H9 (cell line): ENCODE measurements around the gene RSAD2. TPM values are rescaled to one million over a fixed set of nuclear protein-coding genes. Genes with fewer than 3 reads are reported as not detected.

Experiments used
- DNase-seq: peaks from one replicate; pipeline ENCODE4 v3.0.0-alpha.2; 2017
- H2AFZ ChIP-seq: one replicate; pipeline ENCODE4 v1.6.1; 2013; ENCODE audit warnings: mild to moderate bottlenecking, low read length, control low read depth, moderate library complexity
- H2AK5ac ChIP-seq: 2 replicates; pipeline ENCODE4 v1.6.1; 2013; ENCODE audit warnings: low read length, control low read depth, mixed read lengths; ENCODE audit not compliant: insufficient read length
- H2BK120ac ChIP-seq: one replicate; pipeline ENCODE4 v1.6.1; 2013; ENCODE audit warnings: low read depth, mild to moderate bottlenecking, low read length, control low read depth, inconsistent platforms; ENCODE audit not compliant: poor library complexity, severe bottlenecking
- H2BK12ac ChIP-seq: 2 replicates; pipeline ENCODE4 v1.6.1; 2013; ENCODE audit warnings: low read length, control low read depth, mixed read lengths, low read depth; ENCODE audit not compliant: insufficient read length
- H2BK15ac ChIP-seq: 2 replicates; pipeline ENCODE4 v1.6.1; 2013; ENCODE audit warnings: low read depth, low read length, control low read depth
- H2BK20ac ChIP-seq: one replicate; pipeline ENCODE4 v1.6.1; 2013; ENCODE audit warnings: low read depth, mild to moderate bottlenecking, low read length, control low read depth, inconsistent platforms; ENCODE audit not compliant: poor library complexity, severe bottlenecking
- H2BK5ac ChIP-seq: 2 replicates; pipeline ENCODE4 v1.6.1; 2013; ENCODE audit warnings: low read length, control low read depth, mixed read lengths; ENCODE audit not compliant: insufficient read length
- H3K14ac ChIP-seq: 2 replicates; pipeline ENCODE4 v1.6.1; 2013; ENCODE audit warnings: low read length, control low read depth; ENCODE audit not compliant: insufficient read depth
- H3K18ac ChIP-seq: 2 replicates; pipeline ENCODE4 v1.6.1; 2013; ENCODE audit warnings: low read depth, mild to moderate bottlenecking, mixed read lengths, low read length, control low read depth; ENCODE audit not compliant: insufficient read length
- H3K23ac ChIP-seq: 2 replicates; pipeline ENCODE4 v1.6.1; 2013; ENCODE audit warnings: low read length, control low read depth, mixed read lengths, low read depth; ENCODE audit not compliant: insufficient read length
- H3K23me2 ChIP-seq: 2 replicates; pipeline ENCODE4 v1.6.1; 2013; ENCODE audit warnings: low read depth, mild to moderate bottlenecking, mixed read lengths, low read length, control low read depth; ENCODE audit not compliant: insufficient read length, poor library complexity, severe bottlenecking
- H3K27ac ChIP-seq: 2 replicates; pipeline ENCODE4 v1.5.1; 2013; ENCODE audit warnings: low read length, control low read depth, mixed read lengths, low read depth; ENCODE audit not compliant: insufficient read length
- H3K27me3 ChIP-seq: 2 replicates; pipeline ENCODE4 v1.6.1; 2013; ENCODE audit warnings: low read length, control low read depth, inconsistent platforms; ENCODE audit not compliant: insufficient read depth
- H3K4ac ChIP-seq: 2 replicates; pipeline ENCODE4 v1.6.1; 2013; ENCODE audit warnings: low read depth, mild to moderate bottlenecking, control low read depth, inconsistent platforms, low read length, moderate library complexity
- H3K4me1 ChIP-seq: 2 replicates; pipeline ENCODE4 v1.6.1; 2013; ENCODE audit warnings: low read length, control low read depth, inconsistent platforms; ENCODE audit not compliant: insufficient read depth
- H3K4me2 ChIP-seq: 2 replicates; pipeline ENCODE4 v1.6.1; 2013; ENCODE audit warnings: low read length, control low read depth, mixed read lengths; ENCODE audit not compliant: insufficient read length, insufficient read depth
- H3K56ac ChIP-seq: 2 replicates; pipeline ENCODE4 v1.6.1; 2013; ENCODE audit warnings: low read depth, mild to moderate bottlenecking, mixed read lengths, low read length, control low read depth; ENCODE audit not compliant: insufficient read length
- H3K79me1 ChIP-seq: 2 replicates; pipeline ENCODE4 v1.6.1; 2013; ENCODE audit warnings: low read depth, mild to moderate bottlenecking, moderate library complexity, low read length, control low read depth, inconsistent platforms; ENCODE audit not compliant: insufficient read depth, poor library complexity, severe bottlenecking
- H3K79me2 ChIP-seq: 2 replicates; pipeline ENCODE4 v1.6.1; 2013; ENCODE audit warnings: low read length, control low read depth, inconsistent platforms; ENCODE audit not compliant: insufficient read depth
- H3K9ac ChIP-seq: 2 replicates; pipeline ENCODE4 v1.6.1; 2013; ENCODE audit warnings: low read length, control low read depth, mixed read lengths; ENCODE audit not compliant: insufficient read length; ENCODE audit errors: extremely low read depth
- H3K9me3 ChIP-seq: one replicate; pipeline ENCODE4 v1.6.1; 2013; ENCODE audit warnings: low read depth, low read length, inconsistent platforms; ENCODE audit not compliant: control insufficient read depth
- H3T11ph ChIP-seq: one replicate; pipeline ENCODE4 v1.6.1; 2013; ENCODE audit warnings: mild to moderate bottlenecking, low read length, control low read depth, inconsistent platforms
- H4K20me1 ChIP-seq: one replicate; pipeline ENCODE4 v1.6.1; 2013; ENCODE audit not compliant: control insufficient read depth, insufficient read length, insufficient read depth
- H4K5ac ChIP-seq: 2 replicates; pipeline ENCODE4 v1.6.1; 2013; ENCODE audit warnings: low read depth, mild to moderate bottlenecking, mixed read lengths, low read length, control low read depth; ENCODE audit not compliant: insufficient read length
- H4K8ac ChIP-seq: replicated peaks from 2 replicates; pipeline ENCODE4 v1.6.1; 2013; ENCODE audit warnings: low read length, control low read depth, mixed read lengths, low read depth; ENCODE audit not compliant: insufficient read length
- H4K91ac ChIP-seq: 2 replicates; pipeline ENCODE4 v1.6.1; 2013; ENCODE audit warnings: low read depth, mild to moderate bottlenecking, moderate library complexity, mixed read lengths, low read length, control low read depth; ENCODE audit not compliant: insufficient read length
- H3K27ac Mint-ChIP-seq, 3 experiments: 2 replicates in 2 of 3; 3 replicates in 1 of 3; pipeline ENCODE4 v1.8.0; 2020 to 2021; ENCODE audit warnings: mixed read lengths in 3 of 3, mild to moderate bottlenecking in 1 of 3, moderate library complexity in 1 of 3
- H3K27me3 Mint-ChIP-seq: 2 replicates; pipeline ENCODE4 v1.8.0; 2021; ENCODE audit warnings: low read depth, mild to moderate bottlenecking, moderate library complexity, mixed read lengths
- H3K36me3 Mint-ChIP-seq, 3 experiments: 2 replicates in 2 of 3; 3 replicates in 1 of 3; pipeline ENCODE4 v1.8.0; 2020 to 2021; ENCODE audit warnings: low read depth in 3 of 3, mixed read lengths in 3 of 3; ENCODE audit not compliant: insufficient read depth in 1 of 3
- H3K4me1 Mint-ChIP-seq, 2 experiments: 2 replicates each; pipeline ENCODE4 v1.8.0; 2020; ENCODE audit warnings: mixed read lengths in 2 of 2
- H3K4me3 Mint-ChIP-seq, 2 experiments: 2 replicates in 1 of 2; 3 replicates in 1 of 2; pipeline ENCODE4 v1.8.0; 2020 to 2021; ENCODE audit warnings: mild to moderate bottlenecking in 2 of 2, mixed read lengths in 2 of 2, moderate library complexity in 1 of 2
- H3K9me3 Mint-ChIP-seq, 2 experiments: 2 replicates in 1 of 2; 3 replicates in 1 of 2; pipeline ENCODE4 v1.8.0; 2020; ENCODE audit warnings: mild to moderate bottlenecking in 2 of 2, mixed read lengths in 2 of 2, moderate library complexity in 1 of 2
- CTCF ChIP-seq: fragments of 200-600 bp; sonication (generic); conservative IDR thresholded peaks from 3 replicates; pipeline ENCODE4 v1.8.0; 2021; ENCODE audit warnings: antibody characterized with exemption, mild to moderate bottlenecking
- WGBS: extraction: QIAGEN DNeasy Blood & Tissue Kit; methylation state at CpG from one replicate; pipeline ENCODE4 v1.1.7; 2013; ENCODE audit warnings: missing lambda C conversion rate, low lambda C conversion rate, mixed read lengths; ENCODE audit not compliant: insufficient read length; ENCODE audit errors: extremely low coverage; 5-methylcytosine and 5-hydroxymethylcytosine counted together
- total RNA-seq: library from RNA; stranded (reverse); gene quantifications from 2 replicates; pipeline ENCODE4 v1.2.1, GENCODE V29; 2021

The RSAD2 gene
- total RNA-seq, 1 experiment from 2014 or later: not detected

- H3K23me2 ChIP-seq: no peaks in the 10 kb centered on the region
- H3K4ac ChIP-seq: no peak overlapping the region
- no peak overlapping the region for H2AFZ ChIP-seq
- Mint-ChIP-seq H3K4me3 (no peak overlapping the region), H3K4me1 (no peaks in the 10 kb centered on the region), H3K27ac (no peak overlapping the region), H3K9me3 (peaks cover 0 to 4% of the 10 kb centered on the region in 2 experiments; a peak in 2 of 5 replicates), H3K36me3 (no peaks in the 10 kb centered on the region), H3K27me3 (peaks cover 2% of the 10 kb centered on the region)
- H2BK120ac ChIP-seq: no peak overlapping the region
- no peak overlapping the region for H4K8ac ChIP-seq
- H4K5ac ChIP-seq: no peak overlapping the region
- no peak overlapping the region for H3K9ac ChIP-seq
- no peaks in the 10 kb centered on the region for H3K4me1 ChIP-seq
- no peaks in the 10 kb centered on the region for H3K79me2 ChIP-seq
- H3K23ac ChIP-seq: no peak overlapping the region
- no peak overlapping the region for H2BK5ac ChIP-seq
- no peak overlapping the region for H2BK20ac ChIP-seq
- H3K4me2 ChIP-seq: no peak overlapping the region
- H3K27me3 ChIP-seq: no peaks in the 10 kb centered on the region
- no peak overlapping the region for H2AK5ac ChIP-seq
- H3K9me3 ChIP-seq: no peaks in the 10 kb centered on the region
- H4K20me1 ChIP-seq: no peaks in the 10 kb centered on the region
- no peaks in the 10 kb centered on the region for H3K79me1 ChIP-seq
- no peak overlapping the region for H2BK12ac ChIP-seq
- no peak overlapping the region for H3K27ac ChIP-seq
- DNase-seq: no peak
- no peak overlapping the region for H2BK15ac ChIP-seq
- H4K91ac ChIP-seq: no peak overlapping the region
- WGBS: no CpG with 5 or more reads among the region's 3 CpGs
- H3K56ac ChIP-seq: no peak overlapping the region
- no peak overlapping the region for H3T11ph ChIP-seq
- no peak overlapping the region for H3K18ac ChIP-seq
- no peak for TF ChIP-seq CTCF
- no peak overlapping the region for H3K14ac ChIP-seq
Observed at GRCh38 chr2:6887751-6888192, 10.2 kb downstream of the RSAD2 start.
